NCI-H524 (cell line): ENCODE measurements around the gene ALPK1.
"Not testable (repeated sequence)": the region's sequence is repeated elsewhere in the genome, so short reads cannot be mapped to it uniquely, and the experiment has no call there.

Source experiments
- DNase-seq, 2 experiments: peaks; one replicate each; lab custom pipeline; 2025; lab: John Stamatoyannopoulos, UW

Gene ALPK1

DNA sequence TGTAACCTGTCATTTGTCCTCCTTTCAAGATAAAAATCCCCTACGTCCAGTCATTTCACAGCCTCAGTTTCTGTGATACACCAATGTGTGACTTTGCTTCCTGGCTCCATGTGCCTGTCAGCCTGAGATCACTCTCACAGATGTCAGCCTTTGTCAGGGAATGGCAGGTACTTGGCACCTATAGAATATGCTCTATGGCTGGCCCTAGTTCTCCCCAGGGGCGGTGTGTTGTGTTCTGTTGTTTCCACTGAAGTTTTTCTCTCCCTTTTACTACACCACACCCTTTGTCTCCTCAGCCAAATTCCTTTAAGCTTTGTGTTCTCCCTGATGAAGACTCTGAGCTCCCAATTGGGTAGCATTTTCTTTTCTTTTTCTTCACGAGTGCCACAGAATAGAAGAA, 81.7 kb downstream of the ALPK1 start:
- DNase-seq, result no peak

DNA sequence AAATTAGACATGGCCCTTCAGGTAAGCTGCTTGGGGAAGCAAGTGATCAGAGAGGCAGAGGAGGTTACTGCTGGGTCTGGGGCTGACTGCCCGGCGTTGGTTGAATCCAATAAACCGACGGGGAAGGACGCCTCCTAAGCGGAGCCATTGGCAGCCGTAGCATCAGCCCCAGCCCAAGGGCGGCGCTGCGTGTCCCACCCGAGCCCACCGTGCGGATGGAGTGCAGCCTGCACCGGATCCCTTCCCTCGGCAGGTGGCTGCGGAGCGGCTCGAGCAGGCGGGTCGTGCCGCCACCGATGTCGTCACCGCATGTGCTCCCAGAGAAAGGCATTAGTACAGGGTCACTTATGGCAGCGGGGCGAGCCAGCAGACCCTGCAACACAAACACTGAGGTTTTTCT, 82.1 kb downstream of the ALPK1 start:
- no peak for DNase-seq

DNA sequence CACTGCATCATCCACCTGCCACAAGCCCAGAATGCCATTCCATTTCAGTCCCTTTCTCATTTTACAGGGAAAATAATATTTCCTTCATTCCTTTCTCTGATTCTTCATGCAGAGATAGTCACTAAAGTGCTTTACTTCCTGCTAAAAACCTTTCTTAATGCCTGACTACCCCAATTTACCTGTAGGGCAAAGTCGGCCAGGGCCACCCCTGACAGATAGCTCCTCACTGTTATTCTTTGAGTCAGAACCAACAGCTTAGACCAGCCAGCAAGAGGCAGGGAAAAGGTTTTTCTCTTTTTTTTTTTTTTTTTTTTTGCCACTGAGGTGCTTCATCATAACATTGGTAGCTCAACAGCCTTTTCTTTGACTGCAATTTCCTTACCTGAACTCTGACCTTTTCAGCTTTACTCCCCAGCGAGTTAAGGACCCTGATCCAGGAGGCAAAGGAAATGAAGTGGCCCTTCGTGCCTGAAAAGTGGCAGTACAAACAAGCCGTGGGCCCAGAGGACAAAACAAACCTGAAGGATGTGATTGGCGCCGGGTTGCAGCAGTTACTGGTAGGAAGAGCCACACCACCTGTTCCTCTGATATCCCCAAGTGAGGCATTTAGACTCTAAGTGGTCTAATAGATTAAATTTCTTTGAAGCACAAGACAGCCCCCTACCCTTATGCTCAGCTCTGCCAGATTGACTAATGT, 85.0 kb downstream of the ALPK1 start:
- DNase-seq, result peak; percentile 69 to 87

- DNase-seq, result no peak
Measured at GRCh38 chr4:112386071-112386470, 88.9 kb downstream of the ALPK1 start.

- peak; percentile 74 to 89 for DNase-seq
Measured at GRCh38 chr4:112402098-112402497, 104.9 kb downstream of the ALPK1 start.

- no peak for DNase-seq
Measured at GRCh38 chr4:112403101-112403945, 106.2 kb downstream of the ALPK1 start.

- DNase-seq, result no peak
Measured at GRCh38 chr4:112410364-112410763, 113.2 kb downstream of the ALPK1 start.

DNA sequence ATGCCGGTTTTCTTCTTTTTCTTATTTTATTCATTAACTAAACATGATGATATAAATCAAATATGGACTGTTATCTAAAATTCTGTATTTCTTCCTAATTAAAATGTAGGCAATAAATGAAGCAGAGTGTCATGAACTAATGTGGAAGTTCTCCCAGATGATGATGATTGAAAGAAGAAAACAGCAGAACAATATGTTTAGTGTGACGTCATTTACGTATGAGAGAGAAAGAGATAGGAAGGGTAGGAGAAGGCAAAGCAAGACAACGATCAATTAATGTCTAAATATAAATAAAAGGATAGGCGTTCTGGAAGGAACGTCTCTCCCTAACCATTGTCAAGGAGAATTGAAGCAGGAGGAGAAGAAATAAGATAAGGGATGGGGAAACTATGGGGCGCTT, 113.6 kb downstream of the ALPK1 start:
- no peak for DNase-seq

DNA sequence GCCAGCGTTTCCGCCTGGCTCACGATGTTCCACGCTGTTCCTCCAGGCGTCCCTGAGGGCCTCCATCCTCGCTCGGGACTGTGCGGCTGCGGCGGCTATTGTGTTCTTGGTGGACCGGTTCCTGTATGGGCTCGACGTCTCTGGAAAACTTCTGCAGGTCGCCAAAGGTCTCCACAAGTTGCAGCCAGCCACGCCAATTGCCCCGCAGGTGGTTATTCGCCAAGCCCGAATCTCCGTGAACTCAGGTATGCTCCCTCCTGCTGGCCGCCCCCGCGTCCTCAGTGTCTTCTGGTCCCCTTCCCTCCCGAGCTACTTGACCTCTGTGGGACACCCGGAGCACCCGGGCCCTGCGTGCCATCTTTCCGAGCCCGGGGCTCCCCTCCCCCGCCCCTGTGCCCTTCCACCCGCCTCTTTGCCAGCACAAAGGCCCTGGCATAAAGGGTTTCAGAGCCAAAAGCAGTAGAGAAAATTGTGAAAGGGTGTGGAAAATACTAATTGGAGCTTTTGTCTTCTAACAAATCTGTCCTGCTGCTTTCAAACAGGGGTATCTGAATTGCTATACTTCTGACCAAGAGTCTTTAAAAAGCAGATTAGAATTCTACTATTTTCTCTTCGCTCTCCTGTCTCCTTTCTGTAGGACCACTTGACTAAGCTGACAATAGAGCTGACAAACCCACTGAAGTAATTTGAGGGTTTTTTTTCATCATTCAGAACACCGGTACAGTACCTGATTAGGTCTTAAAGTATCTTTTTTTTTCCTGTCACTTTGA, 114.8 kb downstream of the ALPK1 start:
- DNase-seq, result no peak

- no peak for DNase-seq
Measured at GRCh38 chr4:112416464-112416863, 119.3 kb downstream of the ALPK1 start.

- DNase-seq, result no peak
Measured at GRCh38 chr4:112418092-112418491, 120.9 kb downstream of the ALPK1 start.

DNA sequence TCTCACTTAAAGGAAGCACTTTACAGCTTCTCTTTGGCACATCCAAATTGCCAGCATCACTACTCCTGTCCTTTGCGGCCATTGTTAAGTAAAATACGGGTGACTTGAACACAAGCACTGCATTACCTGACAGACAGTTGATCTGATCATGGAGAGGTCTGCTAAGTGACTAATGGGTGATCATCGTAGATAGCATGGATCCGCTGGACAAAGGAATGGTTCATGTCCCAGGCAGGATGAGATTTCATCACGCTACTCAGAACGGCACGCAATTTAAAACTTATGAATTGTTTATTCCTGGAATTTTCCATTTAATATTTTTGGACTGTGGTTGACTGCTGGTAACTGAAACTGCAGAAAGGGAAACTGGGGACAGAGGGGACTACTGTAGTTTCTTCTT, 124.7 kb downstream of the ALPK1 start:
- DNase-seq, result no peak

GRCh38 chr4:112422644-112423043, 125.5 kb downstream of the ALPK1 start:
- DNase-seq, result no peak

DNA sequence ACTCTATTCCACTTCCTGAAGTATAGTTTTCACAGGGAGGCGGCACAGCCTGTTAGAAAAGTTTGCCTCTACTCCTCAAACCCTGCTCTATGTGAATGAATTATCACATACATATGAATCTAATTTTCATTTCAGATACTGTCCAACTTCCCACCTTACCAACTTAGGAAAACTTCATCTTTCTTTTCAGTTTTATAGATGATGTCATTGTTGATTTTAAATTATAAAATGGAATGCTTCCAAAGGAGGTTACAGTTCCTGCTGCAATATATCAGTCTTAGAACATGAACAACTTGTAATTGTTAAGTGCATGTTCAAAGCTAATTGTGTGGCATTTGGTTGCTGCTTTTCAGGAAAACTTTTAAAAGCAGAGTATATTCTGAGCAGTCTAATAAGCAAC, 126.4 kb downstream of the ALPK1 start:
- no peak for DNase-seq

- DNase-seq, result no peak
Measured at GRCh38 chr4:112425823-112426222, 128.7 kb downstream of the ALPK1 start.

GRCh38 chr4:112426416-112426815, 129.2 kb downstream of the ALPK1 start:
- no peak for DNase-seq

DNA sequence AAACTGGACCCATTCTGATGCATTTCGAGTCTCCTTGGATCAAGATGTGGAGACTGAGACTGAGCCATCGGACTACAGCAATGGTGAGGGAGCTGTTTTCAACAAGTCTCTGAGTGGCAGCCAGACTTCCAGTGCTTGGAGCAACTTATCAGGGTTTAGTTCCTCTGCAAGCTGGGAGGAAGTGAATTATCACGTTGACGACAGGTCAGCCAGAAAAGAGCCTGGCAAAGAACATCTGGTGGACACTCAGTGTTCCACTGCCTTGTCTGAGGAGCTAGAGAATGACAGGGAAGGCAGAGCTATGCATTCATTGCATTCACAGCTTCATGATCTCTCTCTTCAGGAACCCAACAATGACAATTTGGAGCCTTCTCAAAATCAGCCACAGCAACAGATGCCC, 134.0 kb downstream of the ALPK1 start:
- no peak for DNase-seq

- DNase-seq, result no peak
Measured at GRCh38 chr4:112436987-112437386, 139.8 kb downstream of the ALPK1 start.

GRCh38 chr4:112442226-112442625, 145.1 kb downstream of the ALPK1 start:
- not testable (repeated sequence) for DNase-seq

- peak in 1 of 2 experiments; percentile 26 for DNase-seq
Measured at GRCh38 chr4:112448306-112449132, 151.3 kb downstream of the ALPK1 start.

DNA sequence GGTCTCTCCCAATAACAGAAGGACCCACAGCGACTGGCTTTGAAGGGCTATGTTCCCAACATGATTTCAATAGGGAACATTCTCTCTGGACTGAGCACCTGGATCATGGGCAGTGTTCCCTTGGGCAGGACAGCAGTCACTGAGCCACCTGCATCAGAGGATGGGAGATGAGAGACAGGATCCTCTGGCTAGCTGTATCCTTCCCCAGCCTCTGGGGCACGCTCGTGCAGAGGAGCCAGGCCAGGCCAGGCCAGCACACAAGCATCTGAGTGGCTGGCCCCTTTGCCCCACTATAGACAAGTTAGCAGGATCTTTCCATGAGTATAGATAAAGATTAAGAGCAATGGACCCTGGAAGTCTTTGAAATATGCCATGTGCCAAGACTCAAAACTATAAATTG, 152.5 kb downstream of the ALPK1 start:
- no peak for DNase-seq

GRCh38 chr4:112451104-112451503, 153.9 kb downstream of the ALPK1 start:
- no peak for DNase-seq
